ENCODE data around the gene PRDX2.

PRDX2 gene

DNA sequence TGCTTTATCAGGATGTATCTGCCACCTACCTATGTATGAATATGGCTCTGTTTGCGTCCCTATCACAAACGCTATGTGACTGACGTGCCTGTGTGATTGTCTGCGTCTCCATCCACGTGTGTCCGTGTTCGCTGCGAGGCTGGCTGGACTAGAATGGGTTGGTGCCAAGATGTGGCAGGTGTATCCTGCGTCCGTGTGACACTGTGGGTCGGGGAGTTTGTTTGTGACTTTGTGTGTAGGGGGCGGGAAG lies 19.5 kb downstream of the PRDX2 start:
- DNase-seq (ENCODE audit: low read depth in 2 of 3, low spot score in 2 of 3): no peak

DNA sequence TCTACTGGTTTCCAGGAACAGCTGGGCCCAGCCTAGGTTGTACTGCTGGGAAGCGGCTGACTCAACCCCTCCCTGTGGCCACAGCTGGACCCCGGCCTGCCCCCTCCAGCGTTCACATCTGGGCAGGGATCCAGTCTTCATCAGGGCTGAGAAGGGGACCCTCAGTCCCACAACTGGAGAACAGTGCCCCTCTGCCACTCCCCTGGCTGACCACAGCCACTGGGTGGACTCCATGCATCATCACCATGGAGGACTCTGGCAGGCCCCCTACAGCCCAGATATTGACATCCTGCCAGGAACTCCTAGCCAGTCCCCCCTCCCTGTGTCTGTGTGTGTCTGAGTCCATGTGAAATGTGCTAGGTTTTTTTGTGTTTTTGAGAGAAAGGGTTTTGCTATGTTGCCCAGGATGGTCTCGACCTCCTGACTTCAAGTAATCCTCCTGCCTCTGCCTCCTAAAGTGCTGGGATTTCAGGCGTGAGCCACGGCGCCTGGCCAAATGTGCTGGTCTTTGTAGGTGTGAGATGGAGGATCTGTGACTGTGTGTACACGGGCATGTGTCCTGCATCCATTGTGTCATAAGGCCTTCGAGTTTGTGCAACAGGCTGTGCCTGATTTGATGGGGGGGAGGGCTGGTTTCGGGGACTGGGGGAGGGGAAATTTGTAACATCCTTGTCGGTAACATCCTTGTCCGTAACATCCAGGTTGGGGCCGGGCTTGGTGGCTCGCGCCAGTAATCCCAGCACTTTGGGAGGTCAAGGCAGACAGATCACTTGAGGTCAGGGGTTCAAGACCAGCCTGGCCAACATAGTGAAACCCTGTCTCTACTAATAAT lies 22.2 kb downstream of the PRDX2 start:
- no peak for DNase-seq (ENCODE audit: low read depth in 2 of 3, low spot score in 2 of 3)

DNA sequence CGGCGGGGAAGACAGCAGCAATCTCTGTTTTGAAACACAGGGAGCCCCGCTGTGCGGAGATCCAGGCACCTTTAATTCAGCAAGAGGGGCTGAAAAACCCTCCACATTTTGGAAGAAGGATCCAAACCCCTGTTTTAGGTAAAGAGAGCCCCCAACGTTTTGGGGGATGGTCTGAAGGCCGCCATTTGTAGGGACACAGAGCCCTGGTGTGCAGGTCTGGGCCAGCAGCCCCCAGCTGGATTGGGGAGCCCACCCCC lies 22.8 kb downstream of the PRDX2 start:
- no peak for DNase-seq (ENCODE audit: low read depth in 2 of 3, low spot score in 2 of 3)

DNA sequence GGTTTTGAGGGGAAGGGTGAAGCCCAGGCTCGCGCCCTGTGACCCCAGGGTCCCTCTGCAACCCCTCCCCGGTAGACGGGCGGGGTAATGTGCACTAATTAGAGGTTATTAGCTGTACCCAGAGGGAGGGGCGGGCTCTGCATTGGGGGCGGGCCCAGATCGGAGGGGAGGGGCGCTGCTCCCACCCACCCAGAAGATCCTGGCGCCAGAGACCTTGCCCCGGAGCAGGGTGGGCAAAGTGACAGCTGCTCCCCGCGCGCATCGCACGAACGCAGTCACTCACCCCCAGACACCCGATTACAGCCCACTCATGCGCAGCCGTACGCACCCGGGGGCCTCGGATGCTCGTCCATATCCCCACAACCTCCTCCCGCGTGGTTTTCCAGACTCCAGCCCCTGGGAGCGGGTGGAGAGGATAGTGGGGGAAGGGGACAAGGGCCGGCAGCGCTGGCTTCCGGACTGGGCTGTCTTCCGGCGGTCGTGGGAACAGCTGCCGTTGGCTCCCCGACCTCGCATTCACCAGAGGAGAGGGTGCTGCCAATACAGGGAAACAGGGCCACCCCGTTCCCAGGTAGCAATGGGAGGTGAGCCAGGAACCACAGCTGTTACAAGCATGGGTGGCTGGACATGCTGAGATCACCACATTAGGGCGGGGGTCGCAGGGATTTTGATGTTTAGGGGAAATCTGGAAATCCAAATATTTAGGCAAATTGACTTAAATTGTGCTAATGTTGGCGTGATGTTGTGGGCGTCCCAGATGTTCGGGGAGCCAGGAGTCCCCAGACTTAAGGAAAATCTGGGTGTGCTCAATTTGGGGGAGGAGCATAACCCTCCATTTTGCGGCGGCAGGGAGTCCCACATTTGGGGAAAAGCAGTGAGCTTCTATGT lies 23.3 kb downstream of the PRDX2 start:
- DNase-seq (ENCODE audit: low read depth in 2 of 3, low spot score in 2 of 3): no peak

DNA sequence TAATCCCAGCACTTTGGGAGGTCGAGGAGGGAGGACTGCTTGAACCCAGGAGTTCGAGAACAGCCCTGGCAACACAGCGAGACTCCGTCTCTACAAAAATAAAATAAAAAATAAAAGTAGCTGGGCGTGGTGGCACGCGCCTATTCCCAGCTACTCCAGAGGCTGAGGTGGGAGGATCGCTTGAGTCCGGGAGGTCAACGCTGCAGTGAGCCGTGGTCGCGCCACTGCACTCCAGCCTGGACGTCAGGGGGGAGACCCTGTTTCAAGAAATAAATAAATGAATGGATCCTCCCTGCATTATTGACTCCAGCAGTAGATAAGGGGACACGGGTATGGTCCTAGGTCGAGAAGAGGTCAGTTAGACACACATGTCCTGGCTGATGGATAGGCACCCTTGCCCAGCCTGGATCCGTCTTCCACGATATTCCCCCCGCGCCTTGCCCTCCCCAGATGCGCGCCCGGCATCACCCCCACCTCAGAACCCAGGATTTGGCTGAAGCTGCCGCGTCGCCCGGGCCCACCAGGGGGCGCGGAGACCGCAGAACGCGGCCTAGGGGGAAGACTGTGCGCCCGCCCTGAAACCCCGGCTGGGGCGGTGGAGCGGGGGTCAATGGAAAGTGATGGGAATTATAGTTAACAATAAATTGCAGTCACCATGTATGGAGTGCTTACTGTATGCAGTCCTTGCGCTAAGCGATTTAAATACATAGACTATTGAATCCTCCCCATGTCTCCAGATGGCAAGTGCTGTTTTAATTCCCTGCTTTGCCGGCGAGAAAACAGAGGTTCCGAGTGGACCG lies 24.2 kb downstream of the PRDX2 start:
- DNase-seq (ENCODE audit: low read depth in 2 of 3, low spot score in 2 of 3): peak in 1 of 3 experiments; percentile 78

DNA sequence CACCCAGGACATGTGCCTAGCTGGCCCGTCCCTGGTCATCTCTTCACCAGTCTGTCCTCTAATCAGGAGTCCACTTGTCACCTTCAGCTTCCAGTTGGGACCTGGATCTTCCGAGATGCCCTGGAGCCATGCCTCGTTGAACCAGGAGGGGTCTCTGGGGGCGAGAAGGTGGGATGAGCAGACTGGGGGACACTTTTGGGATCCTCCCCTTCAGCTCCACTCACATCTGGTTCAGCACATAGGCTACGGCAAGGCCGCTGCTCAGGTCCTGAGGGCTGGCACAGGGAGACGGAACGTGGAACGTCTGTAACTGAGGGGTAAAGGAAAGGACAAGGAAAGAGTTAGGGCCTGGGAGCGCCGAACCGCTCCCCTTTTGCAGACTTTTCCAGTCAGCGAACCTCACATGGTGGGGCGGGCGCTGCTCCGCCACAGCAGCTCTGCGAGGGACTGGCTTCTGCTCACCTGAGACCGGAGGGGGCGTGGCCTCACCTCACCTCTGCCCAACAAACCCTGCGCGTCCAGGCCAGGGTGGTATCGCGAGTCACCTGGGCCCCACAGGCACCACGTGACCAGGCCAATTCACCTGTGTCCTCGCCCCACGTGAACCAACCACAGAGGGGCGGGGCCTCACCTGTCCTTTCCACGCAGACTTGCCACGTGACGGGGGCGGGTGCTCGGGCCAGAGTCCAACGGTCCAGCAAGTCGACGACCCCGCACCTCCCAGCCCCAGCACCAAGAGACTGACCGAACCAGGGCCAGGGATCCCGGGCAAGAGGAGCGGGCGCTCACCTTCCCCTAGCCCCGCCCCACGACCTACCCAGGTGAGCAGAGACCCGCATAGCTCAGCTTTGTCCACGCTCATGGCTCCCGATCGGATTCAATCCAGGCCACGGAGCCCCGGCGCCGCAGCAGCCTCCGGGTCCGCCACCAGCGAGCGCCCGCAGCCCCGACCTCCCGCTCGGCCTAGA lies 26.7 kb downstream of the PRDX2 start, which contains the start of gene HOOK2:
TSS of gene HOOK2 (minus strand) at position 965 of the 968 bp plus-strand sequence. CDS start at position 862, 103 bp downstream.
- no peak for DNase-seq (ENCODE audit: low read depth in 2 of 3, low spot score in 2 of 3)

DNA sequence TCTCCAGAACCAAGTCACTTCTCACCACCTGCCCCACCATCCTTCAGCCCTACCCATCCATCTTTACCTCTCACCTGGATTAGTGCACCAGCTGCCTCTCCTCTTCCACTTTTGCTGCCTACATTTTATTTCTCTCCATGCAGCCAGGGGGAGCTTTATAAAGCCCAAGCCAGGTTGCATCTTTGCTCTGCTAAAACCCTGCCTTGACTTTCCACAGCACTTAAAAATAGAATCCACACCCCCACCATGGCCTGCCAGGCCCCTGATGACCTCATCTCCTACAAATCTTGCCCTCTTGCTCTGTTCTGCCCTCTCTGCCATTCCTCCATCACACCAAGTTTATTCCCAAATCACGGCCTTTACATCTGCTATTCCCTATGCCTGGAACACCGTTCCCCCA lies 28.0 kb downstream of the PRDX2 start:
- no peak for DNase-seq (ENCODE audit: low read depth in 2 of 3, low spot score in 2 of 3)

DNA sequence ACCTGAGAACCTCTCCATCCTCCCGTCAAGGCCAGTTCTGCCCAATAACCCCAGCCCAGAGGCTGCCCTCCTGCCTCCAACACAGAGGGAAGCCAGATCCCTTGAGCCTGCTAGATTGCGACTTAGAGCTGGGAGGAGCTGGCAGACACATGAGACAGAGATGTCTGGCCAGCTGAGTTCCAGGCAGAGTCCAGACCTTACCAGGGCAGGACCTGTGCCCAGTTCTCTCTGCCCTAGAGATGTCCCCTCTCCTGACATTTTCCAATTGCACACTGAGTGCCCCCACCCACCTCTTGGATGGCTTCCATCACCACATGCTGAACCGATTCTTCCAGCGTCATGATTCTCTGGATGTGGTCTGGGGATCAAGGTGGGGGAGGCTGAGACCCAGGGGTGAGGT lies 29.3 kb downstream of the PRDX2 start:
- DNase-seq (ENCODE audit: low read depth in 2 of 3, low spot score in 2 of 3): no peak

DNA sequence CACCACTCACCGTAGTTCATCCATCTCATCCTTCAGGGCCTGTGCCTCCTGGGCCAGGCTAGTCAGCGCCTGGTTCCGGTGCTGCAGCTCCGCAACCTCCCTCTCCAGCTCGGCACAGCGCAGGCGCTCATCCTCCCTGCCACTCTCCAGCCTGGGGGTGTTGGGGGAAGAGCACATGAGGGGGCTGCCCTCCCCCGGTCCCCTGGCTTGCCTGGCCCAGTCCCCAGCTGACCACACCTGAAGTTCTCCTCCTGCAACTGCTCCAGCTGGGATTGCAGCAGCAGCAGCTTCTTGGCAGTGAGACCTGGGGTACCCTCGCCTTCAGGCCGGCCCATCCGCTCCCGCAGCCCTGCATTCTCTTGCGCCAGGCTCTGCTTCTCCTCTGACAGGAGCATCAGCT lies 30.7 kb downstream of the PRDX2 start:
- no peak for DNase-seq (ENCODE audit: low read depth in 2 of 3, low spot score in 2 of 3)

DNA sequence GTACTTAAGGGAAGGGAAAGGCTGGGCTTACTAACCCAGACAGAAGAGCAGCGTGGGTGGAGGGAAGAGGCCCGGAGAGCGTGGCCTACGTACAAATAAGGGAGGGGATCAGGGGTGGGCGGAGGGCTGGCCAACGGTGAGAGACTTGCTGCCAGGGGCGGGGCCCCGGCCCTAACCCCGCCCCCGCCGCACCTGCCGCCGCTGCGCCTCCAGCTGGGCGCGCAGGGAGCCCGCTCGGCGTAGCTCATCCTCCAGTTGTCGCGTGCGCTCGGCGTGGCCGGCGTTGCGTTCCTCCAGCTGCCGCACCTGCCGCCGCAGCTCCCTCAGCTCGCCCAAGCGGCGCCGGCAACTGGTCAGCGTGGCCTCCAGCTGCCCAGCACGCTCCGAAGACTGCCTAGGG lies 31.9 kb downstream of the PRDX2 start:
- DNase-seq (ENCODE audit: low read depth in 2 of 3, low spot score in 2 of 3): no peak

DNA sequence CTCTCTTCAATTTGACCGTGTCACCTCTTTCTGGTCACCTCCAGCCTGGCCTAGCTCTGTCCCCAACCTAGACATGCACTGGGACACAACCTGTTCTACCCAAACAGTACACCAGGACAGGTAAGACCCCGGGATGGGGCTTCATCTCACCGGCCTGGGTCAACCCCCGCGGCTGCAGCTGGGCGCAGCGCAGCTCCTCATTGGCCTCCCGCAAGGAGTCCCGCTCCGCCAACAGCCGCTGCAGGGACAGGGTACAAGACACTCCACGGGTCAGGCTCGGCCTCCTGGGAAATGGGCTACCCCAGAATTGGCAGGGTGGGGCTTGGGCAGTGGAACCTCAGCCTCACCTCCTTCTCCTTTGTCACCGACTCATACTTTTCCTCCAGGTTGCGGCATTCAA lies 33.9 kb downstream of the PRDX2 start:
- DNase-seq (ENCODE audit: low read depth in 2 of 3, low spot score in 2 of 3): no peak

DNA sequence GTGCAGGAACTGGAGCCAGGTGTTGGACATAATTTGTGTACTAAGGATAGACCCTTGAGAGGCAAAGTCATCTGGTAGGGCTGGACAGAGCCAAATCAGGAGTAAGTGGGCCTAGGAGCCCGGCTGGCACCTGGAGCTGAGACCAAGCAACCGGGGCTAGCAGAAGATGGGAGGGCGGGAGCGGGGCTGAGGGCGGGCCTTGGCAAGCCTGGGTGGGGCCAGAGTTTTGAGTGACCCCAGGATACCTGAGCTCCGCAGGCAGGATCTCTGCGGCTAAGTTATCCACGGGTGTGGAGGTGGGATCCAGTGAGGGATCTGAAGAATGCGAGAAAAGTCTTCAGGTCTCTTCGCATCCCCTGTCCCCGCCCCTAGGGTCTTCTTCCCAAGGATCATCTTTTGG lies 34.5 kb downstream of the PRDX2 start:
- DNase-seq (ENCODE audit: low read depth in 2 of 3, low spot score in 2 of 3): no peak

DNA sequence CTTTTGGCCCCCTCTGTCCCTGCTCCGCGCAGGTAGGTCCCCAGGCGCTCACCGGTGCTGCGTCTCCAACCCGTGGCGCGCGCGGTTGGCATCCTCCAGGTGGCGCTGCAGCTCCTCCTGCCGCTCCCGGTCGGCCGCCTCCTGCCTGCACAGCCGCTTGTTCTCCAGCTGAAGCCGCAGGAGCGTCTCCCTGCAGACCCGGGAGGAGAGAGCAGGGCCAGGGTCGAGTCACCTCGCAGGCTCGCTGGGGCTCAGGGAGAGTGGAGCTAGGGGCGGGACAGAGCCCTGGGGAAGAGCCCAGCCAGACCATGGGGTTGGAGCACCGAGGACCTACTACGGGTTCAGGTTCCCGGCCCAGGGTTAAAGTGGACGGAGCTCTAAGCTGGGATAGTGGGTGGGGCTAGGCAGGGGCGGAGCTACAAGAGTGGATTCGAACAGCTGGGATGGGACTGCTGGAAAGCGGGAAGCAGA lies 35.5 kb downstream of the PRDX2 start:
- peak in 1 of 3 experiments; percentile 84 for DNase-seq (ENCODE audit: low read depth in 2 of 3, low spot score in 2 of 3)

DNA sequence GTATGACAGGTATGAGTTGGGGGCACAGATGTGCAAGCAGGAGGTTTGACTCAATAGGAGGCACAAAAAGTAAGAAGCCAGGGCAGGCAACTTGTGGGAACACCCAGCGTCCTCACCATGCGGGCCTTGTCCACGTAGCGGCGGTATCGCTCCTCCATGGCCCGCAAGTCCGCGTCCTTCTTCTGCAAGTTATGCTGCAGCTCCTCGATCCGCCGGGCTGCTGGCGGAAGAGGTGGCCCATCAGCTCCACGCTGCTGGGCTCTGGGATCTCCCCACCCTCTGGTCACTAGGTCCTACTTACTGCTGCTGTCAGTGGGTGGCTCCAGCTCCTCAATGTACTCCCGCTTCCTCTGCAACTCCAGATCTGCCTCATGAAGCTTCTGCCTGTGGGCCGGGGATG lies 36.9 kb downstream of the PRDX2 start:
- DNase-seq (ENCODE audit: low read depth in 2 of 3, low spot score in 2 of 3): no peak

DNA sequence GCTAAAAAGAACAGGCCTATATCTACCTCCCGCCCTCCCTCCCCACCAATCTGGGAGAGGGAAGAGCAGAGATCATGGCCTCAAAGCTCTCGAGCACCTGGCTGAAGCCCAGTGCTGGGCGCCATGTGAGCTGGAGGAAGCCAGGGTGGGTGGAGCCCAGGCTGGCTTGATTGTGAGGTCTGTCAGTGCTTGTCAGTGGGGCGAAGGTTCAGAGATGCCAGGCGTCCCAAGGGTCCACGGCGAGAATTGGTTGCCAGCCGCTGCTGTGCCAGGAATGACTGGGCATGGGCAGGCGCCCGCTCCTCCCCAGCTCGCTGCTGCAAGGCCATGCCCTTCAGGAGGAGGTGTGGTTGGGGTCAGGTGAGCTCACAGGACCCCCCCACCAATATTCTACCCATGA lies 38.5 kb downstream of the PRDX2 start:
- no peak for DNase-seq (ENCODE audit: low read depth in 2 of 3, low spot score in 2 of 3)

DNA sequence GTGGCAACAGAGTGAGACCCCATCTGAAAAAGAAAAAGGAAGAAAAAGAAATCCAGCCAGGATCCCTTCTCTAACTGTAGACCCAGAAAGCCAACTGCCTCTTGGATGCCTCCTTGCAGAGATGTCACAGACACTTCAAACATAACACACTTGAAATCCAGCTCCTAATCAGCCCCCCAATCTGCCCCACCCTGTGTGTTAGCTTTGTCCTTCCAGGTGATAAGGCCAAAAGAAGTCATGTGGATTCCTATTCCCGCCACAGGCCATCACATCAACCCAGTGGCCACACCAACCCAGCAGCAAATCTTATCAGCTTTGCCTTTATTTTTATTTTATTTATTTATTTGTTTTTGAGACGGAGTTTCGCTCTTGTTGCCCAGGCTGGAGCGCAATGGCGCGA lies 41.9 kb downstream of the PRDX2 start:
- DNase-seq (ENCODE audit: low read depth in 2 of 3, low spot score in 2 of 3): no peak

DNA sequence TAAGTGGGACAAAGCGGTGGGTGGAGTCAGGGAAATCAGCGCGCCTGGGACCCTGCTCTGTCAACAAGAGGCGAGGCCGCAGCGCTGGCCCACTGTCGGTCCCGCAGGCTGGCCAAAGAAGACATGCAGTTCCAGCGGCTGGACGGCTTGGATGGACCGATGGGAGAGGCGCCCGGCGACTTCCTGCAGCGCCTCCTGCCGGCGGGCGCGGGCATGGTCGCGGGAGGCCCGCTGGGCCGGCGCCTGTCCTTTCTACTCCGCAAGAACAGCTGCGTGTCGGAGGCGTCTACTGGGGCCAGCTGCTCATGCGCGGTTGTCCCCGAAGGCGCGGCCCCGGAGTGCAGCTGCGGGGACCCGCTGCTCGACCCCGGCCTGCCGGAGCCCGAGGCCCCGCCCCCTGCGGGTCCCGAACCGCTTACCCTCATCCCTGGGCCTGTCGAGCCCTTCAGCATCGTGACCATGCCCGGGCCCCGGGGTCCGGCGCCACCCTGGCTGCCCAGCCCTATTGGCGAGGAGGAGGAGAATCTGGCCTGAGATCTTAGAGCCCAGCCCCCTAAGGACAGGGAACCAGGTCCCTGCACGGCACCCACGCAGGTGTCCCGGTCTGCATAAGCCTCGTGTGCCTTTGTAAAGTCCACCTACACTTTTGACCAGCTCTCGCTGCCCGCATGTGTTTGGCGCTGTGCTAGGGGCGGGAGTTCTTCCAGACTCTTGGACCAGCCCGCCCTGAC lies 43.9 kb downstream of the PRDX2 start:
- DNase-seq (ENCODE audit: low read depth in 2 of 3, low spot score in 2 of 3): peak; percentile 43 to 54 (median 53)

DNA sequence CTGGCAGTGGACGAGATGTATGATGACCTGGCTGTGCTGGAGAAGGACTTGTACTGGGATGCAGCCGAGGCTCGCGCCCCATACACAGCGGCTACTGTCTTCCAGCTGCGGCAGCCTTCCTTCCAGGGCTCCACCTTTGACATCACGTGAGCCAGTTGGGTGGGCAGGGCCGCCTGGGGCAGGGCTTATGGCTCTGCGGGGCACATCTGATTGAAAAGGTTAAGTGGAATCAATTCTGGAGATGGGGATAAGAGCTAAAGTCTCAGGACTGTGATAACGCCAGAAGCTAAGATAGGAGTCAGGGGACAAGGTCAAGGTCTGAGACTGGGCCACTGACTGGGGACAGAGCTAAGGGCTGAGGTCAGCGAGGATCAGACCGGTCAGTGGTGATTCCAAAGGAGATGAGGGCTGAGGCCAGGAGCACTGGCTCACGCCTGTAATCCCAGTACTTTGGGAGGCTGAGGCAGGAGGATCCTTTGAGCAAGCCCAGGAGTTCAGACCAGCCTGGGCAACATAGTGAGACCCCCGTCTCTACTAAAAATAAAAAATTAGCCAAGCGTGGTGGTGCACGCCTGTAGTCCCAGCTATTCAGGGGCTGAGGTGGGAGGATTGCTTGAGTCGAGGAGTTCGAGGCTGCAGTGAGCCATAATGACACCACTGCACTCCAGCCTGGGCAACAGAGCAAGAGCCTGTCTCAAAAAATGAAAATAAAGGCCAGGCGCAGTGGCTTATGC lies 45.3 kb downstream of the PRDX2 start:
- DNase-seq (ENCODE audit: low read depth in 2 of 3, low spot score in 2 of 3): no peak

DNA sequence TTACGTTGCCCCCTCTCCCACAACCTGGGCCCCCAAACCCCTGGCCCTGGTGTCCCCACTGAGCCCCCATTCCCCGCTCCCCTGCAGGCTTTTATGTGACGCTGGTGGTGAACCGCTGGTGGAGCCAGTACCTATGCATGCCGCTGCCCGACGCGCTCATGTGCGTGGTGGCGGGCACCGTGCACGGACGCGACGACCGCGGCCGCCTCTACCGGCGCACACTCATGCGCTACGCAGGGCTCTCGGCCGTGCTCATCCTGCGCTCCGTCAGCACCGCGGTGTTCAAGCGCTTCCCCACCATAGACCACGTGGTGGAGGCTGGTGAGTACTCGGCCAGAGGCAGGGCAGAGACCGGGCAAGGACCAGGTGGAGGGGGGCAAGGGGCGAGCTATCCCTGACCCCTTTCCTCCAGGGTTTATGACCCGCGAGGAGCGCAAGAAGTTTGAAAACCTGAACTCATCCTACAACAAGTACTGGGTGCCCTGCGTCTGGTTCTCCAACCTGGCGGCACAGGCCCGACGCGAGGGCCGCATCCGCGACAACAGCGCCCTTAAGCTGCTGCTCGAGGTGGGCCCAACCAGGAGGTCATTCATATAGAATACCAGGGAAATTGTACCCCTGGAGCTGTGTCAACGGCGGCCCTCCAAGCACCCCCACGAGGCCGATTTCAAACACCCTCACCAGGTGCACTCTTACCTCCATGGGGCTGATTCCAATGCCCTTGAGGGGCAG lies 47.0 kb downstream of the PRDX2 start:
- DNase-seq (ENCODE audit: low read depth in 2 of 3, low spot score in 2 of 3): no peak
